Activated CD8-positive, alpha-beta memory T cell treated with anti-CD3 and anti-CD28 coated beads, Interleukin-2, amount 50 U/mL, for 48 hours (primary cell): ENCODE results near the gene NRG4.
"Not testable (repeated sequence)": the region's sequence is repeated elsewhere in the genome, so short reads cannot be mapped to it uniquely, and the experiment has no call there.

Experiments
- DNase-seq: peaks from one replicate; pipeline ENCODE4 v3.0.0-alpha.2; 2020

The NRG4 gene

DNA sequence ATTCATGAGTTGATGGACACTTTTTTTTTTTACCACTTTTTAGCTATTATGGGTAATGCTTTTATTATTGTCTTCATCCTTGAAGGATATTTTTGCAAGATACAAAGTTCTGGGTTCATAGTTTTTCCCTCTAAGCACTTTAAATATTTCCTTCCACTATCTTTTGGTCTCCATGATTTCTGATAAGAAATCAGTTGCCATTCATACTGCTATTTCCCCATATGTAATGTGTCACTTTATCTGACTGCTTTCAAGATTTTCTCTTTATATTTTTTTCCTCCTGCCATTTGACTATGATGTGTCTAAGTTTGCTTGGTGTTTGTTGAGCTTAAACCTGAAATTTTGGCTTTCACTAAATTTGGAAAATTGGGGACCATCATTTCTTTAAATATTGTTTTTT, 19.3 kb downstream of the NRG4 start:
- DNase-seq: no peak

DNA sequence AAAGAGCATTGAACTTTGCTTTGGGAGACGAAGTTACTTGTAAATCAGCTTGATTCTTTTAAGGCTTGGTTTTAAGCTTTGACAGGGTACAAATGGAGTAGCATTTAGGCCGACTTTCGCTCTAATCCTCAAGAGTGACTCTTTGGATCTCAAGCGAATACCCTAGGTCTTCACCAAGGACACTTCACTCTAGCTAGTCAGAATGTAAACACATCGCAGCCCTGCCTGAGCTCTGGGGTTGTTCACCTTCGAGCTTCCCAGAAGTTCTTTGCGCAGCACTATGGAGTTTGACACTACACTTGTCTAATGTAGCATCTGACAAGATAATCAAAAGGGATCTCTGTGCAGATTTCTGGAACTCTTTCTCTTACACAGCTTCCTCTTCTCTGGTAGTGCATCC, 22.3 kb downstream of the NRG4 start:
- DNase-seq: no peak

DNA sequence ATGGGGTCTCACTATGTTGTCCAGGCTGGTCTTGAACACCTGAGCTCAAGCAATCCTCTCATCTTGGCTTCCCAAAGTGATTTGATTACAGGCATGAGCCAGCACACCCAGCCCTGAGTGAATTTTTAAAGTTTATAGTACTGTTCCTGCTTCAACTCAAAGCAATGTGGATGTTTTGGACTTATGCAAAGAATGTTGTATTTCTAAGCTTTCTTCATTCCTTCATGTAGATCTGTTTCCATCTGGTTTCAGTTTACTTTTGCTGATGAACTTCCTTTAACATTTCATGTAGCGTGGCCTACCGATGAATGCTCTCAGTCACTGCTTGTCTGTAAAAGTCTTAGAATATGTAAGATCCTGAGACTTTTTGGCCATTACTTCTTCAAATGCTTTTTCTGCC, 23.2 kb downstream of the NRG4 start:
- no peak for DNase-seq

DNA sequence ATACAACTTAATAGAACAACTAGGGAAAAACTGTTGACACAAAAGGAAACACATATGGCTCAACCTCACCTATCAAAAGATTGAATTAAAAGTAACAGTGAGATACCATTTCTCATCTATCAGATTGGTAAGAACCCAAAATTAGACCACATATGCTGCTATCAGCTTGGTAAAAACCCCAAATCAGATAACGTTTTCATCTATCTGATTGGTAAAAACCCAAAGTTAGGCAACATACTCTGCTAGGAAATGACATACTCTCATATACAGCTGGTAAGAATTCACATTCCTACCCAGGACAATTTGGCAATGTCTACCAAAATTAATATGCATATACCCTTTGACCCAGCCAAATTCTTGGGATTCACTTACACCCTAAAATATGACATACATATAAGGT, 26.3 kb downstream of the NRG4 start:
- DNase-seq: no peak

- not testable (repeated sequence) for DNase-seq
Observed at GRCh38 chr15:75984706-75985105, 27.5 kb downstream of the NRG4 start.

- DNase-seq: no peak
Observed at GRCh38 chr15:75982468-75982867, 29.8 kb downstream of the NRG4 start.

DNA sequence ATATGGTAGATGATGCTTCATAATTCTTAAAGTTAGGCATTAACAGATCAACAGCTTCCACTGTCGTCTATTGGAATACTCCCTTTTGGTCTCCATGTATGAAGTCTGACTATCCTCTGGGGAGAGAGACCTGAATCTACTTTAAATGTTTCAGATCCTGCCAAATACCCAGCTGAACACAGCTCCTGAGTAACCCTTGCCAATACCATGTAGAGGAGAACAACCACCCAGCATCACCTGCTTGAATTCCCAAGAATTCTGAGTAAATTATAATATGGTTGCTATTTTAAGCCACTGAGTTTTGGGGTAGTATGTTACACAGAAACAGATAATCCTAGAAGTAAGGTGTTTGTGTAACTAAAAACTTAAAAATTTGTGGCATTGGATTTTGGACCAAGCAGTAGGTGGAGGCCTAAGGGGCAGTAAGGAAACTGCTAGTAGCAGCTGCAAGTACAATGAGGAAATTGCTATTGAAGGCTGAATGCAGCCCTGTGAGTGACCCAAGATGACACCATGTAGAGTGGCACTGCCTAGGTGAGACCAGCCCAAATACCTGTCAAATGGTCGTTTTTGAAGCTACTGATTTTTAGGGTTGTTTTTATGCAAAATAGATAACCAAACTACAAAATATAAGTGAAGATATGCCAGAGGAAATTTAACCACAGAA, 30.9 kb downstream of the NRG4 start:
- no peak for DNase-seq

- not testable (repeated sequence) for DNase-seq
Observed at GRCh38 chr15:75976766-75977165, 35.5 kb downstream of the NRG4 start.

GRCh38 chr15:75966073-75966472, 46.2 kb downstream of the NRG4 start:
- DNase-seq: no peak

- no peak for DNase-seq
Observed at GRCh38 chr15:75961331-75961730, 50.9 kb downstream of the NRG4 start.

GRCh38 chr15:75955720-75956119, 56.5 kb downstream of the NRG4 start:
- DNase-seq: no peak

GRCh38 chr15:75952525-75952924, 59.7 kb downstream of the NRG4 start:
- DNase-seq: no peak

- DNase-seq: no peak
Observed at GRCh38 chr15:75948761-75949296, 63.4 kb downstream of the NRG4 start.

GRCh38 chr15:75947092-75947491, 65.1 kb downstream of the NRG4 start:
- DNase-seq: no peak

GRCh38 chr15:75945953-75946352, 66.3 kb downstream of the NRG4 start:
- no peak for DNase-seq

DNA sequence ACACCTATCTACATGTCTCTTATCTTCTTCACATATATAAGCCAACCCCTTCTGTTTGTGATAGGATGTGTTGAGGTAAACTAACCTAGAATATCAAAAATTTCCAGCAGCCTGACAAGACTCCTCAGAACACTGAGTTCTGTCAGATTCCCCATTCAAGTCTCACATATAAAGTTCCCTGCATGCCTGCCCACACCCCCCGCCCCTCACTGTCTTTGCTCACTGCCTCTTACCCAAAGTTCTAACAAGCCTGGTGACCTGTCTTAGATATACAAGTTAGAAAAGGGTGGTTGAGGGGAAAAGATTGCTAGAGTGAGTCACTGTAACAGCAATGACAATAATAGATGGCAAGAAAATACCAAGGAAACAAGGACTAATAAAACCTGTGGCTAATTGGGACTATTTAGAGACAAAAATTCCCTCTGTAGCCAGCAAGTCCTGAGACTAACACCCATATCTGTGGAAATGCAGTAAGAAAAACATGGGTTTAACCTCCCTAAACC, 68.5 kb downstream of the NRG4 start:
- DNase-seq: no peak

DNA sequence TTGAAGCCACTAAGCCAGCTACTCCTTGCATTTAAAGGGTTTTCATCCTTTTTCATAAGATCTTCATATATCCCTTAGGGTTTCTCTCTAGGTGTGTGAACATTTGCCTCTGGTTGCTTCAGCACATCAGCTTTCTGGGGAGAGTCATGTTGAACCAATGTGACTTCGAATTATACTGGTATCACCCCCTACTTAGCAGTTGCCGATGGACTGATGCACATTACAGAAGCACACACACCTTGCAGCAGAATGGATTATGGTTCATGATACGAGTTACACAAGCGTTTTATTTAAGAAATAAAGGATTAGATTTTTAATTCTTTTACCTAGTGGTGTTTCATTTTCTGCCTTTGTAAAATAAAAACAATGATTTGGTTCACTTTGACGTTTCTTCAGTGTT, 69.0 kb downstream of the NRG4 start:
- no peak for DNase-seq

DNA sequence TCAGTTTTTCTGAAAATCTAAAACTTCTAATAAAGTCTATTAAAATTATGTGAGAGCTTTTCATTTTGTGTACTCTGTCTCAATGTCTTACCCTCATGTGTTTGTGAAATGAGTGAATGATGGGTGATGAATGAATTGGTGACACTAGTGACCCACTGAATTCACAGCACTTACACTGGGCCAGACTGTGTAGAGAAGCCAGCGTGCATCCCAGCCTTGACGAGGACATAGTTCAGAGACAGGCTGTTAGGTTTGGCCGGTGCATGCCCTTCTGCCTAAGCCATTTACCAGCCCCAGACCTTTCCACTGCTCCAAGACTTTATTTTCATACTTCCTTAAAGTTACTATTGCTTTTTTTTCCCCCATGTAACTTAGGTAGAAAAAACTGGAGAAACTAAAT, 69.8 kb downstream of the NRG4 start:
- no peak for DNase-seq

DNA sequence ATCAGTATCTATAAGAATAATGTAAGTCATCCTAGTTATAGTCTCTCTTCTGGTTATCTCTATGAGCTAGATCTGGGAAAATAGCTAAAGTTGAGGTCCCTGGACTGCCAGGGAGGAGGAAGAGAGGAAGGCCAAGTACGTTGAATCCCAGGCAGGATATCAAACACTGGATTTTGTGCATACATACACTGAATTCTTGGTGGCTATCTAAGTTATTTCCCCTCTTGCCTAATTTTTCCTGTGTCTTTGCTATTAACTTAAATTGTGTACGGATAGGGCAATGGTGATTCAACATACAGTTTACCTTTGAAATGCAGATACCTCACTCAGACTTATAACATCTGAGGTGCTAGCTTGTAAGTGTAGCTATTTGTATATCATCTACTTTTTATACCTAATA, 81.4 kb downstream of the NRG4 start:
- no peak for DNase-seq

DNA sequence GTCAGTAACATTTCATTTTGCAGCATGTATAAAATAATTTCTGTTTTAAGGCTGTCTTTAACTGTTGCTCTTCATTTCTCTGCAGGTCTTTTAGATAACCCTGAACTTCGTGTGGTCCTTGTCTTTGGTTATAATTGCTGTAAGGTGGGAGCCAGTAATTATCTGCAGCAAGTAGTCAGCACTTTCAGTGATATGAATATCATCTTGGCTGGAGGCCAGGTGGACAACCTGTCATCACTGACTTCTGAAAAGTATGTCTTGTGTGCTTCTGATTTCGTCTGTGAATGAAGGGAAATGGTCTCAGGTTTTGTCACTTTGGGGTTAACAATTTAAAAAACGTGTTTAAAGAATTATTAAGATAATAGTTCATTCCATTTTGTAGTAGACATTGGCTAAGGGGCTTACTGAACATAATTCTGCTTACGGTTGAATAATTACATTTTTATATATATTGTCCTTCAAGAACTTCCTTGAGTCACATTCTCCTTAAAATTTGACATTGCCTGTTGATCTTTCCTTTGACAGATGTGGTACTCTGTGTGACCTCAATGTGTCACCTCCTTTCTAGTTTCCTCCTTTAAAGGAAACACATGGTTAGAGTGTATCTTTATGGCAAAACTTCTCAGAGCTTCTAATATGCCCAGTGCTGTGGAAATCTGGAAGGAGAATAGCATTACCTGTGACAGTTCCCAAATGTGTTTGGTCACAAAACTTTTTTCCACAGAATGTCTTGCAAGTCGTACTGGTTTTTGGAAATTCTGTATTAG, 82.2 kb downstream of the NRG4 start:
- no peak for DNase-seq

DNA sequence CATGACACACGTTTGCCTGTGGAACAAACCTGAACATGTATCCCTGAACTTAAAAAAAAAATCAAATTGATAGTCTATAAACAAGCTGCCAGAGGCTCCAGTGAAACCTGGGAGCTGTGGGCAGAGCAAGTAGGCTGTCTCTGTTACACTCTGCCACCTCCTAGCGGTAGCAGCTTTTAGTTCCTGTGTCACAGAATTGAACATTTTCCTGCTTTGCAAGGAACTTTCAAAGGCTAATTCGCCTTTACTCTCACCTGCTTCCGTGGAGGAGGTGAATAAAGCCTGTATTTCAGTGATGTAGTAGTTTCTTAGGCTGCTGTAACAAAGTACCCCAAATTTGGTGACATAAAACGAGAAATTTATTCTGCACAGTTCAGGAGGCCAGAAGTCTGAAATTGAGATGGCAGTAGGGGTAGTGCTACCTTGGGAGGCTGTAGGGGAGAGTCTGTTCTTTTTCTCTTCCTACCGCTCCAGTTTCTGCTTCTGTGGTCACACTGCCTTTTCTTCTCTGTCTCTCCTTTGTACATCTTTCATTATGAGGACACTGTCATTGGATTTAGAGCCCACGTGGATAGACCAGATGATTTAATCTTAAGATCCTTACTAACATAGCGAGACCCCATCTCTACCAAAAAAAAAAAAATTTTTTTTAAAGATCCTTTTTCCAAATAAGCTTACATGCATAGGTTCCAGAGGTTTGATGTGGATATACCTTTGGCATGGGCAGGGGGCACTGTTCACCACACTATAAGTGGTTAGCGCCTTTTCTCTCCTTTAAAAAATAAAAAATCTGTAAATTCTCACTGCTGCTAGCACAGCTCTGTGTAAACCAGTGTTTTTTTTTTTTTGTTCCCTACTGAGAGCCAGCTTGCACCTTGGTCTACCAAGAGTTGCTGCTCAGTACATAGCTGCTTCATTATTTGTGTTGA, 83.3 kb downstream of the NRG4 start:
- DNase-seq: no peak

GRCh38 chr15:75927601-75928000, 84.6 kb downstream of the NRG4 start:
- DNase-seq: no peak

DNA sequence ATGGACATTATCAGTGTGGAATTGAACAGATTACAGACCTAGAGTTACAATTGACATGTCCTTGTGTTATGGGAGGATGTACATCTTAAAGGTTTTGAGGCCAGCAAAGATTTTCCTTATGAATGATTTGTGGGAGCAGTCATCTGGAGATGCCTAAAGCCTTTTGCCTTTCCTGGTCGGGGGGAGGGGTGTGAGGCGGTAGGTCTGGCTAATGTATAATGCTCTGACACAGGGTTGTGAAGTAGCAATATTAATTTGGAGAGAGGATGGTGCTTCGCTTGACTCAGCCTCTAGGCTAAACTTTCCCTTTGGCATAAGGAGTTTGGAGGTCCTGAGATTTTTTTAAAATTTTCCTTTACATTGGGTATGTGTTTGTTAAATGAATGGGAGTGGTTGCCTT, 85.3 kb downstream of the NRG4 start:
- DNase-seq: no peak
